Measurements from ENCODE around the gene PABPC1L. TPM values are rescaled to one million over a fixed set of nuclear protein-coding genes. Genes with fewer than 3 reads are reported as not detected.

PABPC1L gene
- polyA plus RNA-seq, 1 experiment: 25.9 TPM

GRCh38 chr20:44959638-44960102 lies 49.8 kb downstream of the PABPC1L start:
- Histone ChIP-seq H3K4me3 (ENCODE audit: low read depth, low read length) (peak overlapping the region; percentile 78), H3K27ac (ENCODE audit: low read depth, low read length) (peak overlapping the region; percentile 69), H3K9me3 (ENCODE audit: control insufficient read depth, insufficient read depth, low read length) (no peaks in the 10 kb centered on the region), H3K27me3 (ENCODE audit: control insufficient read depth, insufficient read depth, low read length) (no peaks in the 10 kb centered on the region)
- ChIA-PET POLR2A (interaction anchor here (1.4 kb wide), 1 partner anchor 50 kb away, joined by 3 read pairs; the partner anchor contains the start of gene PABPC1L), CTCF (interaction anchor here (1.3 to 1.7 kb wide), 3 partner anchors 332 to 811 kb away, joined by 3 to 5 read pairs (median 4); no protein-coding TSS in a partner anchor)
- TF ChIP-seq CTCF (IDR thresholded peaks at IDR 0.05; ENCODE audit: low read depth, low read length): no peak
- DNase-seq (ENCODE audit: low read depth, low spot score): no peak

GRCh38 chr20:44960103-44960852 lies 50.4 kb downstream of the PABPC1L start, which contains the start of gene TOMM34:
Gene TOMM34, minus strand, starts transcription at chr20:44960397. Its CDS starts 64 bp downstream, at chr20:44960333.
- Histone ChIP-seq H3K4me3 (ENCODE audit: low read depth, low read length) (peak within 1 kb of the TSS; percentile 78), H3K9me3 (ENCODE audit: control insufficient read depth, insufficient read depth, low read length) (no peaks in the 10 kb centered on the region), H3K27ac (ENCODE audit: low read depth, low read length) (peak within 1 kb of the TSS; percentile 69), H3K27me3 (ENCODE audit: control insufficient read depth, insufficient read depth, low read length) (no peaks in the 10 kb centered on the region)
- POLR2A ChIA-PET: interaction anchor here (0.6 to 1.4 kb wide), 2 partner anchors 14 to 50 kb away, joined by 3 to 4 read pairs; partner anchors contain the start of gene PABPC1L
- CTCF ChIA-PET: interaction anchor here (0.9 to 1.7 kb wide), 6 partner anchors 8 to 811 kb away, joined by 3 to 5 read pairs (median 4); no protein-coding TSS in a partner anchor
- TF ChIP-seq CTCF (IDR thresholded peaks at IDR 0.05; ENCODE audit: low read depth, low read length): no peak
- peak; percentile 60 for DNase-seq (ENCODE audit: low read depth, low spot score)

GRCh38 chr20:44961011-44961869 lies 51.4 kb downstream of the PABPC1L start:
- ChIA-PET CTCF (interaction anchor here (0.9 to 1.4 kb wide), 5 partner anchors 9 to 350 kb away, joined by 3 to 5 read pairs (median 3); no protein-coding TSS in a partner anchor), POLR2A (no interaction called here)
- H3K4me3 ChIP-seq (ENCODE audit: low read depth, low read length): no peak overlapping the region
- no peaks in the 10 kb centered on the region for H3K27me3 ChIP-seq (ENCODE audit: control insufficient read depth, insufficient read depth, low read length)
- H3K9me3 ChIP-seq (ENCODE audit: control insufficient read depth, insufficient read depth, low read length): no peaks in the 10 kb centered on the region
- no peak for DNase-seq (ENCODE audit: low read depth, low spot score)
- no peak for TF ChIP-seq CTCF (IDR thresholded peaks at IDR 0.05; ENCODE audit: low read depth, low read length)
- no peak overlapping the region for H3K27ac ChIP-seq (ENCODE audit: low read depth, low read length)

GRCh38 chr20:44961870-44962267 lies 52.0 kb downstream of the PABPC1L start:
- TF ChIP-seq CTCF (IDR thresholded peaks at IDR 0.05; ENCODE audit: low read depth, low read length): no peak
- no peaks in the 10 kb centered on the region for H3K27me3 ChIP-seq (ENCODE audit: control insufficient read depth, insufficient read depth, low read length)
- ChIA-PET POLR2A (no interaction called here), CTCF (interaction anchor here (1.2 to 1.4 kb wide), 3 partner anchors 9 to 350 kb away, joined by 3 read pairs; no protein-coding TSS in a partner anchor)
- H3K9me3 ChIP-seq (ENCODE audit: control insufficient read depth, insufficient read depth, low read length): no peaks in the 10 kb centered on the region
- no peak overlapping the region for H3K4me3 ChIP-seq (ENCODE audit: low read depth, low read length)
- DNase-seq (ENCODE audit: low read depth, low spot score): no peak
- H3K27ac ChIP-seq (ENCODE audit: low read depth, low read length): no peak overlapping the region

Measured in AG04450 (cell line).